GM12878 (cell line): ENCODE data around the gene SSMEM1. TPM values are rescaled to one million over a fixed set of nuclear protein-coding genes. Genes with fewer than 3 reads are reported as not detected.

Experiments used
- ATAC-seq: fragments of 200-7000 bp; cut with Tn5 transposase; 3 replicates; pipeline ENCODE4 v1.9.1; 2020; ENCODE audit warnings: mild to moderate bottlenecking, moderate library complexity
- BruUV-seq: library from RNA; stranded (reverse); fragments of 400-500 nt; replicated peaks from 2 replicates; lab custom pipeline; 2021; lab: Mats Ljungman, UMichigan
- CTCF ChIA-PET: fragments of 300-600 bp; sonication (Branson Sonifier 250); formaldehyde crosslinking; extraction: SDS; loops from one replicate; lab custom pipeline; 2021; ENCODE audit warnings: inconsistent platforms; lab: Yijun Ruan, JAX
- POLR2A ChIA-PET: fragments of 350-600 bp; formaldehyde crosslinking; extraction: SDS; loops from one replicate; lab custom pipeline; 2021; ENCODE audit warnings: inconsistent platforms; lab: Charles Lee
- RAD21 ChIA-PET: fragments of 300-600 bp; sonication (Branson Sonifier 250); formaldehyde crosslinking; loops from one replicate; lab custom pipeline; 2023; ENCODE audit warnings: antibody characterized with exemption; ENCODE audit not compliant: unreplicated experiment; lab: Charles Lee
- SMC1A ChIA-PET: fragments of 300-600 bp; sonication (Branson Sonifier 250); formaldehyde crosslinking; loops from one replicate; lab custom pipeline; 2023; ENCODE audit not compliant: unreplicated experiment, uncharacterized antibody; lab: Charles Lee
- DNase-seq: peaks from one replicate; pipeline ENCODE4 v3.0.0-alpha.2; 2011; ENCODE audit warnings: low read depth, low spot score
- FAIRE-seq: peaks from 3 replicates; lab custom pipeline; 2011; peaks lifted over from hg19 to GRCh38; lab: Jason Lieb, UNC
- H2AFZ ChIP-seq: 2 replicates; pipeline ENCODE4 v1.6.0; 2011; ENCODE audit warnings: low read depth, low read length, control low read depth; ENCODE audit not compliant: control insufficient read depth
- H3K27ac ChIP-seq: 2 replicates; pipeline ENCODE4 v1.5.1; 2011; ENCODE audit warnings: control low read depth; ENCODE audit not compliant: control insufficient read depth, insufficient read depth
- H3K27me3 ChIP-seq, 2 experiments: replicated peaks in 1 of 2; 2 replicates each; pipeline versions ENCODE4 v1.6.0 to v1.6.1; 2011; ENCODE audit warnings: low read length in 1 of 2; ENCODE audit not compliant: control insufficient read depth in 2 of 2, insufficient read depth in 2 of 2
- H3K36me3 ChIP-seq, 2 experiments: 2 replicates each; pipeline ENCODE4 v1.5.1; 2011; ENCODE audit warnings: low read length in 1 of 2; ENCODE audit not compliant: control insufficient read depth in 2 of 2, insufficient read depth in 2 of 2
- H3K4me1 ChIP-seq: 2 replicates; pipeline ENCODE4 v1.6.1; 2011; ENCODE audit warnings: mild to moderate bottlenecking, low read length, moderate library complexity, mixed read lengths; ENCODE audit not compliant: control insufficient read depth, insufficient read depth
- H3K4me2 ChIP-seq: 2 replicates; pipeline ENCODE4 v1.6.0; 2011; ENCODE audit warnings: control low read depth; ENCODE audit not compliant: control insufficient read depth, insufficient read depth
- H3K4me3 ChIP-seq: fragments of 200-600 bp; sonication (generic); 2 replicates; pipeline ENCODE4 v1.5.1; 2016
- H3K79me2 ChIP-seq: 2 replicates; pipeline ENCODE4 v1.6.0; 2011; ENCODE audit warnings: low read length; ENCODE audit not compliant: control insufficient read depth, insufficient read depth
- H3K9ac ChIP-seq: 2 replicates; pipeline ENCODE4 v1.8.0; 2011; ENCODE audit warnings: low read length, control low read depth, mixed read lengths; ENCODE audit not compliant: control insufficient read depth, insufficient read depth
- H3K9me3 ChIP-seq: replicated peaks from 3 replicates; pipeline ENCODE4 v1.5.1; 2011; ENCODE audit warnings: mild to moderate bottlenecking, low read length; ENCODE audit not compliant: control insufficient read depth, insufficient read depth
- H4K20me1 ChIP-seq: 2 replicates; pipeline ENCODE4 v1.6.0; 2011; ENCODE audit not compliant: control insufficient read depth, insufficient read depth
- BCL11A ChIP-seq: IDR thresholded peaks from 2 replicates; pipeline ENCODE4 v1.6.1; 2011; ENCODE audit warnings: low read depth, low read length
- HDAC2 ChIP-seq: fragments of 200-600 bp; sonication (generic); IDR thresholded peaks from 2 replicates; pipeline ENCODE4 v1.6.1; 2017
- NFYA ChIP-seq: IDR thresholded peaks from 2 replicates; pipeline ENCODE4 v1.6.1; 2011; ENCODE audit warnings: low read depth, mild to moderate bottlenecking, low read length, improper control_type of control experiment, borderline replicate concordance
- POLR2AphosphoS2 ChIP-seq: IDR thresholded peaks from 2 replicates; pipeline ENCODE4 v1.6.1; 2011; ENCODE audit warnings: low read depth, mild to moderate bottlenecking, low read length, improper control_type of control experiment, moderate library complexity
- SIN3A ChIP-seq: IDR thresholded peaks from 2 replicates; pipeline ENCODE4 v1.6.1; 2012; ENCODE audit warnings: low read depth, low read length, improper control_type of control experiment
- SIX5 ChIP-seq: IDR thresholded peaks from 2 replicates; pipeline ENCODE4 v1.6.1; 2011; ENCODE audit warnings: mild to moderate bottlenecking, low read depth, low read length, moderate library complexity; ENCODE audit not compliant: severe bottlenecking
- TCF12 ChIP-seq: IDR thresholded peaks from 2 replicates; pipeline ENCODE4 v1.6.1; 2011; ENCODE audit warnings: low read depth, mild to moderate bottlenecking, low read length
- ZNF274 ChIP-seq: IDR thresholded peaks from one replicate; pipeline ENCODE4 v1.8.0; 2011; ENCODE audit not compliant: insufficient read length, insufficient read depth
- ZNF384 ChIP-seq: IDR thresholded peaks from 2 replicates; pipeline ENCODE4 v1.6.1; 2012; ENCODE audit warnings: low read depth, mild to moderate bottlenecking, low read length, improper control_type of control experiment, borderline replicate concordance
- ZNF622 ChIP-seq: fragments of 450-650 bp; IDR thresholded peaks from 2 replicates; pipeline ENCODE4 v1.6.1; 2017; ENCODE audit warnings: mild to moderate bottlenecking, inconsistent platforms
- ZSCAN29 ChIP-seq: fragments of 450-650 bp; IDR thresholded peaks from 2 replicates; pipeline ENCODE4 v1.6.1; 2017; ENCODE audit warnings: mild to moderate bottlenecking, moderate library complexity
- WGBS: methylation state at CpG from one replicate; pipeline ENCODE4 v1.1.6; 2016; ENCODE audit warnings: low lambda C conversion rate; ENCODE audit not compliant: insufficient replicate concordance, insufficient coverage; ENCODE audit errors: missing lambda C conversion rate; 5-methylcytosine and 5-hydroxymethylcytosine counted together
- in situ Hi-C: fragments of 300-500 bp; cut with MboI; formaldehyde crosslinking; loops from 9 replicates; pipeline ENCODE4 v1.14.3; 2018; ENCODE audit warnings: mixed read lengths
- intact Hi-C: fragments of 100-400 bp; cut with micrococcal nuclease; formaldehyde crosslinking; loops from one replicate; pipeline ENCODE4 v1.14.2; 2022; ENCODE audit not compliant: unreplicated experiment
- polyA plus RNA-seq, 11 experiments: library from polyadenylated mRNA; depleted of rRNA in 4 of 11; unstranded in 6 of 11; stranded (reverse) in 5 of 11; fragments of >200 nt; fragmentation: Nextera tagmentation in 4 of 11; fragmentation: Illumina TruSeq in 1 of 11; extraction: Ambion mirVana in 4 of 11; extraction: Trizol in 1 of 11; gene quantifications; 1 replicate in 1 of 11; 2 replicates in 10 of 11; pipeline versions ENCODE4 v1.2.1 to v1.2.3, GENCODE V29; 2011 to 2016; ENCODE audit warnings: inconsistent platforms in 2 of 11, missing spikeins in 2 of 11, low read depth in 1 of 11
- total RNA-seq, 4 experiments: library from RNA; depleted of rRNA in 3 of 4; stranded (reverse); fragments of >200 nt in 3 of 4; fragmentation: Illumina TruSeq in 1 of 4; extraction: Trizol in 1 of 4; gene quantifications; 2 replicates each; pipeline versions ENCODE4 v1.2.1 to v1.2.3, GENCODE V29; 2013 to 2021
- TF ChIP-seq, protein P1 (sequence below): fragments of 450-650 bp; IDR thresholded peaks from 2 replicates; pipeline ENCODE4 v1.6.1; 2016; ENCODE audit warnings: mild to moderate bottlenecking
- TF ChIP-seq, protein P2 (sequence below): fragments of 450-650 bp; IDR thresholded peaks from 2 replicates; pipeline ENCODE4 v1.6.1; 2017; ENCODE audit warnings: mild to moderate bottlenecking, low read depth, inconsistent platforms; ENCODE audit not compliant: poor library complexity, severe bottlenecking

Gene SSMEM1
- total and polyA plus RNA-seq, 10 of the 15 experiments (the other 5 are each of a cell fraction or from before 2014, with no cell fraction given) = not detected

DNA sequence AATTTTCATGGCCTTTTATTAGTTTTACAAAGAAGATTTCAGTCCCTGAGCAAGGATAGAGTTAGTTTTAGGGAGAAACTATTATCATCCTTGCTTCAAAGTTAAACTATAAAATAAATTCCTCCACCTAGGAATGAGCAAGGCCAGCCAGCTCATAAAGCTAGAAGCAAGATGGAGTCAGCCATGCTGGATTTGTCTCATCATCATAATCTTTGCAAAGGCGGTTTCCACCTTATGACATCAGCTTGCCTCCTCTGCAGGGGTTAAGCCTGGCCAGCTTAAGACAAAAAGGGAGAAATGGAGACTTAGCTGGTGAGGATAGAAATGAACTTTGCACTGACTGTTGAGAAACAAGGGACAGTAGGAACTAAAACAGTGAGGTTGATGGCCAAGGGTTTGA, 18.7 kb downstream of the SSMEM1 start:
- Histone ChIP-seq H3K4me1 (no peaks in the 10 kb centered on the region), H3K27me3 (no peaks in the 10 kb centered on the region), H3K4me2 (no peak overlapping the region), H2AFZ (no peak overlapping the region), H4K20me1 (no peaks in the 10 kb centered on the region), H3K9me3 (no peaks in the 10 kb centered on the region; the same call in 2 of the 3 replicates), H3K36me3 (no peaks in the 10 kb centered on the region), H3K27ac (no peak overlapping the region)
- BruUV-seq = no TSS peak
- DNase-seq (no peak), FAIRE-seq (no peak)
- ChIA-PET SMC1A (interaction anchor here (0.8 kb wide), 1 partner anchor 15 kb away, joined by 3 read pairs; no protein-coding TSS in a partner anchor), RAD21 (no interaction called here), CTCF (no interaction called here), POLR2A (interaction anchor here (0.6 kb wide), 1 partner anchor 130 kb away, joined by 3 read pairs; no protein-coding TSS in a partner anchor)
- TF ChIP-seq SIN3A (no peak), HDAC2 (no peak)
- TF ChIP-seq, protein P1, sequence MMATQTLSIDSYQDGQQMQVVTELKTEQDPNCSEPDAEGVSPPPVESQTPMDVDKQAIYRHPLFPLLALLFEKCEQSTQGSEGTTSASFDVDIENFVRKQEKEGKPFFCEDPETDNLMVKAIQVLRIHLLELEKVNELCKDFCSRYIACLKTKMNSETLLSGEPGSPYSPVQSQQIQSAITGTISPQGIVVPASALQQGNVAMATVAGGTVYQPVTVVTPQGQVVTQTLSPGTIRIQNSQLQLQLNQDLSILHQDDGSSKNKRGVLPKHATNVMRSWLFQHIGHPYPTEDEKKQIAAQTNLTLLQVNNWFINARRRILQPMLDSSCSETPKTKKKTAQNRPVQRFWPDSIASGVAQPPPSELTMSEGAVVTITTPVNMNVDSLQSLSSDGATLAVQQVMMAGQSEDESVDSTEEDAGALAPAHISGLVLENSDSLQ = no peak
- TF ChIP-seq, all 136 proteins: peak for 0
- 79% methylated on average over 1 of the region's 1 CpG for WGBS
- intact Hi-C loops (no loop called here), in situ Hi-C loops (no loop called here)
- Histone ChIP-seq H3K79me2 (no peaks in the 10 kb centered on the region), H3K4me3 (no peak overlapping the region), H3K9ac (no peak overlapping the region)
- ATAC-seq = no peak

DNA sequence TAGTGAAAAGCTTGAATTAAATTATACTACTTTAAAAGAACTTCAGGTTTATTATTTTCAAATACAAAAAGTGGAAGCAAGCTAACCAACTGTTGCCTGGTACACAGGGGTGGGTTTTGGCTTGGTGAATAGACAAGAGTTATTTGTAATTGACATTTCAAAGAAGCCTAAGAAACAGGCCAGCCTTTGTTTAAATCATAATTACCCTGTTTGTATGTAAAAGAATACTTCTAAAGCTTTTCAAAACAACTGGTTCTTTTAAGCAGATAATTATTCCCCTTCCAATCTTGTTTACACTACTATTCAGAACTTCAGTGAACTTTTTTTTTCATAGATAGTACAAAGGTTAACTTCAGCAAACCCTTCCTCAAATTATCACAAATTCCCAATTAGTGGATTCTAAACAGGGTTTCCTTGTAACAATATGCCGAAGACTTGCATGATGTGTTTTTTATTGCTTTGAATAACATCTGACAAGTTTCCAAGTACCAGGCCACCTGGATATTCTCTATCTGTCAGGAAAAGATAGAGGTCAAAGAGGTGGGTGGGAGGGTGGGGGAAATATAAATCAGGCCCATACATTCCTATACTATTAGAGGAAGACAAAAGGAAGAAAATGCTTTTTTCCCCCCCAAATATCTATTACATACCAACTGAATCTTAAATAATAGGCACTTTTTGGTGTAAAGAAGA, 20.4 kb downstream of the SSMEM1 start:
- H3K27ac ChIP-seq = no peak overlapping the region

More for the DNA sequence above, 20.4 kb downstream of the SSMEM1 start:
- Histone ChIP-seq H3K4me3 (no peak overlapping the region), H3K4me2 (no peak overlapping the region), H4K20me1 (no peaks in the 10 kb centered on the region), H3K36me3 (no peaks in the 10 kb centered on the region), H3K9ac (no peak overlapping the region), H3K4me1 (no peaks in the 10 kb centered on the region), H3K9me3 (no peaks in the 10 kb centered on the region; the same call in 2 of the 3 replicates), H3K79me2 (no peaks in the 10 kb centered on the region), H3K27me3 (no peaks in the 10 kb centered on the region)
- ATAC-seq (no peak), DNase-seq (no peak)
- in situ Hi-C loops = no loop called here
- 86% methylated on average over 1 of the region's 1 CpG for WGBS
- ChIA-PET RAD21 (no interaction called here), POLR2A (no interaction called here), CTCF (interaction anchor here (0.6 kb wide), 1 partner anchor 1162 kb away, joined by 3 read pairs; no protein-coding TSS in a partner anchor)
- BruUV-seq = no TSS peak
- TF ChIP-seq ZNF384 (no peak), ZSCAN29 (no peak), SIX5 (no peak), ZNF274 (no peak), NFYA (no peak), BCL11A (no peak), POLR2AphosphoS2 (no peak), TCF12 (no peak), ZNF622 (no peak)
- TF ChIP-seq, protein P2, sequence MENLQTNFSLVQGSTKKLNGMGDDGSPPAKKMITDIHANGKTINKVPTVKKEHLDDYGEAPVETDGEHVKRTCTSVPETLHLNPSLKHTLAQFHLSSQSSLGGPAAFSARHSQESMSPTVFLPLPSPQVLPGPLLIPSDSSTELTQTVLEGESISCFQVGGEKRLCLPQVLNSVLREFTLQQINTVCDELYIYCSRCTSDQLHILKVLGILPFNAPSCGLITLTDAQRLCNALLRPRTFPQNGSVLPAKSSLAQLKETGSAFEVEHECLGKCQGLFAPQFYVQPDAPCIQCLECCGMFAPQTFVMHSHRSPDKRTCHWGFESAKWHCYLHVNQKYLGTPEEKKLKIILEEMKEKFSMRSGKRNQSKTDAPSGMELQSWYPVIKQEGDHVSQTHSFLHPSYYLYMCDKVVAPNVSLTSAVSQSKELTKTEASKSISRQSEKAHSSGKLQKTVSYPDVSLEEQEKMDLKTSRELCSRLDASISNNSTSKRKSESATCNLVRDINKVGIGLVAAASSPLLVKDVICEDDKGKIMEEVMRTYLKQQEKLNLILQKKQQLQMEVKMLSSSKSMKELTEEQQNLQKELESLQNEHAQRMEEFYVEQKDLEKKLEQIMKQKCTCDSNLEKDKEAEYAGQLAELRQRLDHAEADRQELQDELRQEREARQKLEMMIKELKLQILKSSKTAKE = no peak
- TF ChIP-seq, all 136 proteins: peak for 0
- SMC1A ChIA-PET = interaction anchor here (1.0 to 1.6 kb wide), 2 partner anchors 9 to 23 kb away, joined by 3 to 4 read pairs; partner anchors contain the start of gene TMEM209
- FAIRE-seq = no peak
- intact Hi-C loops = no loop called here
- no peak overlapping the region for H2AFZ ChIP-seq
